Liver (tissue), 9 donors: ENCODE results near the gene ELL2. TPM values are rescaled to one million over a fixed set of nuclear protein-coding genes. Genes with fewer than 3 reads are reported as not detected.

Experiments used
- DNase-seq: peaks from one replicate; pipeline ENCODE4 v3.0.0-alpha.2; 2017; ENCODE audit warnings: low spot score
- H3K27ac ChIP-seq, 2 donors: one replicate each; pipeline ENCODE4 v1.7.0; 2013; ENCODE audit warnings: inconsistent platforms in 2 of 2, low read length in 2 of 2, control low read depth in 1 of 2, low read depth in 1 of 2, mild to moderate bottlenecking in 1 of 2
- H3K27me3 ChIP-seq, 4 donors: one replicate each; pipeline versions ENCODE4 v1.6.1 to v1.7.0; 2013; ENCODE audit warnings: low read length in 3 of 4, inconsistent platforms in 1 of 4, mild to moderate bottlenecking in 1 of 4, moderate library complexity in 1 of 4; ENCODE audit not compliant: control insufficient read depth in 4 of 4, insufficient read depth in 4 of 4
- H3K36me3 ChIP-seq, 4 donors: one replicate each; pipeline versions ENCODE4 v1.6.1 to v1.7.0; 2013; ENCODE audit warnings: low read length in 3 of 4, mild to moderate bottlenecking in 3 of 4, low read depth in 1 of 4, moderate library complexity in 1 of 4; ENCODE audit not compliant: control insufficient read depth in 4 of 4, insufficient read depth in 3 of 4
- H3K4me1 ChIP-seq, 4 donors: one replicate each; pipeline versions ENCODE4 v1.6.1 to v1.7.0; 2013; ENCODE audit warnings: low read length in 3 of 4, mild to moderate bottlenecking in 3 of 4, moderate library complexity in 1 of 4; ENCODE audit not compliant: control insufficient read depth in 4 of 4, insufficient read depth in 4 of 4
- H3K4me3 ChIP-seq, 3 donors: one replicate each; pipeline versions ENCODE4 v1.6.1 to v1.7.0; 2013; ENCODE audit warnings: low read length in 3 of 3, control low read depth in 1 of 3, low read depth in 1 of 3, mild to moderate bottlenecking in 1 of 3
- H3K9ac ChIP-seq, 2 donors: one replicate each; pipeline ENCODE4 v1.7.0; 2013; ENCODE audit warnings: low read length in 2 of 2, mild to moderate bottlenecking in 2 of 2, moderate library complexity in 2 of 2, control low read depth in 1 of 2, low read depth in 1 of 2
- H3K9me3 ChIP-seq, 4 donors: one replicate each; pipeline versions ENCODE4 v1.6.1 to v1.7.0; 2013; ENCODE audit warnings: low read length in 3 of 4; ENCODE audit not compliant: control insufficient read depth in 4 of 4
- EGR1 ChIP-seq, 2 donors: IDR thresholded peaks; 2 replicates each; pipeline ENCODE4 v1.6.1; 2016 to 2018; ENCODE audit warnings: antibody characterized with exemption in 2 of 2, low read depth in 2 of 2
- FOXA1 ChIP-seq: IDR thresholded peaks from 2 replicates; pipeline ENCODE4 v1.6.1; 2016; ENCODE audit warnings: antibody characterized with exemption
- FOXA2 ChIP-seq: IDR thresholded peaks from 2 replicates; pipeline ENCODE4 v1.6.1; 2016; ENCODE audit warnings: antibody characterized with exemption
- GABPA ChIP-seq, 2 donors: IDR thresholded peaks in 1 of 2; conservative IDR thresholded peaks in 1 of 2; 2 replicates each; pipeline ENCODE4 v1.6.1; 2016; ENCODE audit warnings: antibody characterized with exemption in 2 of 2, mild to moderate bottlenecking in 1 of 2, moderate library complexity in 1 of 2
- HNF4A ChIP-seq, 2 donors: conservative IDR thresholded peaks; 2 replicates each; pipeline ENCODE4 v1.6.1; 2016; ENCODE audit warnings: antibody characterized with exemption in 2 of 2, mild to moderate bottlenecking in 2 of 2
- HNF4G ChIP-seq: IDR thresholded peaks from 2 replicates; pipeline ENCODE4 v1.6.1; 2016; ENCODE audit warnings: antibody characterized with exemption
- JUND ChIP-seq, 2 donors: IDR thresholded peaks; 2 replicates each; pipeline ENCODE4 v1.6.1; 2016; ENCODE audit warnings: antibody characterized with exemption in 2 of 2
- RAD21 ChIP-seq, 2 donors: IDR thresholded peaks; 2 replicates each; pipeline ENCODE4 v1.6.1; 2016; ENCODE audit warnings: antibody characterized with exemption in 2 of 2, mild to moderate bottlenecking in 2 of 2
- REST ChIP-seq: IDR thresholded peaks from 2 replicates; pipeline ENCODE4 v1.6.1; 2016; ENCODE audit warnings: antibody characterized with exemption, mild to moderate bottlenecking
- RXRA ChIP-seq, 2 donors: IDR thresholded peaks; 2 replicates each; pipeline ENCODE4 v1.6.1; 2017 to 2018; ENCODE audit warnings: antibody characterized with exemption in 2 of 2, mild to moderate bottlenecking in 1 of 2
- SP1 ChIP-seq: IDR thresholded peaks from 2 replicates; pipeline ENCODE4 v1.6.1; 2018; ENCODE audit warnings: antibody characterized with exemption, mild to moderate bottlenecking
- TAF1 ChIP-seq: conservative IDR thresholded peaks from 2 replicates; pipeline ENCODE4 v1.6.1; 2016; ENCODE audit warnings: antibody characterized with exemption, mild to moderate bottlenecking
- YY1 ChIP-seq: IDR thresholded peaks from 2 replicates; pipeline ENCODE4 v1.6.1; 2016; ENCODE audit warnings: antibody characterized with exemption, mild to moderate bottlenecking
- WGBS: extraction: QIAGEN DNeasy Blood & Tissue Kit; methylation state at CpG from one replicate; pipeline ENCODE4 v1.1.7; 2013; 5-methylcytosine and 5-hydroxymethylcytosine counted together
- polyA plus RNA-seq, 2 donors: library from polyadenylated mRNA; stranded (reverse) in 1 of 2; unstranded in 1 of 2; fragments of 200-250 nt in 1 of 2; fragments of >200 nt in 1 of 2; fragmentation: Nextera tagmentation in 1 of 2; extraction: Ambion mirVana in 1 of 2; gene quantifications; one replicate each; pipeline versions ENCODE4 v1.2.1 to v1.2.3, GENCODE V29; 2013 to 2015
- total RNA-seq, 2 donors: library from RNA; depleted of rRNA; stranded (reverse); fragments of >200 nt; gene quantifications; one replicate each; pipeline ENCODE4 v1.2.3, GENCODE V29; 2014
- TF ChIP-seq, protein P1 (sequence below): fragments of 150-350 bp; IDR thresholded peaks from 2 replicates; pipeline ENCODE4 v1.5.1; 2017; ENCODE audit warnings: improper control_type of control experiment, low read depth, low read length; ENCODE audit not compliant: missing input control
- donor health status: healthy.
- donor health status: healthy.
- donor health status: healthy.
- donor health status: healthy.
- donor health status: healthy.

The ELL2 gene
- total and polyA plus RNA-seq, 4 donors: 21.0 to 64.5 (median 45.9) TPM

GRCh38 chr5:95848701-95849100 lies 113.0 kb downstream of the ELL2 start:
- Histone ChIP-seq H3K36me3 (no peaks in the 10 kb centered on the region), H3K9ac (peak overlapping the region in 1 of 2 donors; percentile 13), H3K9me3 (no peaks in the 10 kb centered on the region), H3K27me3 (no peaks in the 10 kb centered on the region), H3K27ac (peak overlapping the region in 1 of 2 donors; percentile 15), H3K4me3 (no peak overlapping the region), H3K4me1 (peaks cover 0 to 41% (median 22%) of the 10 kb centered on the region in 4 donors)
- no peak for DNase-seq
- 77% methylated on average over 3 of the region's 3 CpGs for WGBS
- TF ChIP-seq RAD21 (IDR thresholded peaks at IDR 0.05): no peak
- TF ChIP-seq JUND (IDR thresholded peaks at IDR 0.05): no peak

DNA sequence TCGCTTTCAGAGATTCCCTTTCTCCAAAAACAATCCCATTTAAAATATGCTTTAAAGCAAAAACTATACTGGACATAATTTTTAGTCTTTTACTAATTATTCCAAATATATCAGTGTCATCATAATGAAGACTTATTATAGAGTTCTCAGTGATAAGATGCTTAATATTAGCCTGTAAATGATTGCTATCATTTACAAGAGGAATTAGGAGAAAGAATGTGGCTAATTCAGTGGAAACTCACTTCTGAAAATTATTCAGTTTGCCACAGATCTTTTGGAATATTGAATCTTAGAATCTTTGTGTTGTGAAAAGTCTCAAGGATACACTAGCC lies 114.4 kb downstream of the ELL2 start:
- Histone ChIP-seq H3K9ac (no peak overlapping the region), H3K27ac (no peak overlapping the region), H3K4me1 (peaks cover 7 to 47% (median 33%) of the 10 kb centered on the region in 4 donors), H3K9me3 (no peaks in the 10 kb centered on the region), H3K4me3 (no peak overlapping the region), H3K27me3 (no peaks in the 10 kb centered on the region), H3K36me3 (no peaks in the 10 kb centered on the region)
- no peak for DNase-seq
- TF ChIP-seq RAD21 (IDR thresholded peaks at IDR 0.05) (peak in 1 of 2 donors; percentile 2), YY1 (no peak), JUND (IDR thresholded peaks at IDR 0.05) (no peak), RXRA (IDR thresholded peaks at IDR 0.05) (no peak)
- WGBS: 6% methylated on average over 1 of the region's 1 CpG

DNA sequence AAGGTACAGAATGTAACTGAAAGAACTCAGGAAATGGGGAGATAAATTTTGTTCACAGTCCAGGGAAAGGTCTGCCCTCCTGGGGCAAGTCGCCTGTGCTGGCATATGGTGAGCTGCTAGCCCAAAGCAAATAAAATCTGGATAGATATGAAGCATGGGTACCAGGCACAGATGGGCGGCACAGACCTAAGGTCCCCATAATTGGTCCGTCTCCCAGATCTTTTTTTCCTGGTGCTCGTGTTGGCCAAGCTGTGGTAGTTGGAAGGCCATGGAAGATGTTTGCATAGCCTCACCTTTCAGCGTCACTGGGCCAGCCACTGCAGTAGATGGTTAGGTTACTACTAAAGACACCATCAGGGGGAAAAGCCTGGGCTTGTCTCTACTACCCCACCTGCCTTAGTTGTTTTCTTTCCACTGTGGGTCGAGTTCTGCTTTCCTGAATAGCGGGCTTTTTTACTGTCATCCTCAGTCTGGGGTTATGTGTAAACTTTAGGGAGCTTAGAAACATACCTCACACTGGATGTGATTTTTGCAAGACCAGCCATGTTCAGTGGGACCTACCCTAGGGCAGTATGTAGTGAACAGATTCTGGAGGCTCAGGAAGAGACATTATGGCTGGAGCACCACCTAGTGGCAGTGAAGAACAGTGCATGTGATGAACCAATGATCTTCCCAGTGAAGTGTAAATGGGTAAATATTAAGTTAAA lies 114.9 kb downstream of the ELL2 start:
- Histone ChIP-seq H3K27me3 (no peaks in the 10 kb centered on the region), H3K4me1 (peaks cover 7 to 53% (median 34%) of the 10 kb centered on the region in 4 donors), H3K9ac (no peak overlapping the region), H3K4me3 (peak overlapping the region; percentile 29 to 44 (median 37)), H3K27ac (peak overlapping the region; percentile 4 to 87), H3K36me3 (no peaks in the 10 kb centered on the region), H3K9me3 (no peaks in the 10 kb centered on the region)
- TF ChIP-seq HNF4A (conservative IDR thresholded peaks at IDR 0.05) (peak in 1 of 2 donors; percentile 45), YY1 (peak; percentile 63), GABPA (IDR thresholded peaks at IDR 0.05 in 1 of 2, conservative IDR thresholded peaks at IDR 0.05 in 1 of 2) (no peak), TAF1 (peak; percentile 17), RAD21 (IDR thresholded peaks at IDR 0.05) (peak; percentile 98 to 99)
- TF ChIP-seq, protein P1, sequence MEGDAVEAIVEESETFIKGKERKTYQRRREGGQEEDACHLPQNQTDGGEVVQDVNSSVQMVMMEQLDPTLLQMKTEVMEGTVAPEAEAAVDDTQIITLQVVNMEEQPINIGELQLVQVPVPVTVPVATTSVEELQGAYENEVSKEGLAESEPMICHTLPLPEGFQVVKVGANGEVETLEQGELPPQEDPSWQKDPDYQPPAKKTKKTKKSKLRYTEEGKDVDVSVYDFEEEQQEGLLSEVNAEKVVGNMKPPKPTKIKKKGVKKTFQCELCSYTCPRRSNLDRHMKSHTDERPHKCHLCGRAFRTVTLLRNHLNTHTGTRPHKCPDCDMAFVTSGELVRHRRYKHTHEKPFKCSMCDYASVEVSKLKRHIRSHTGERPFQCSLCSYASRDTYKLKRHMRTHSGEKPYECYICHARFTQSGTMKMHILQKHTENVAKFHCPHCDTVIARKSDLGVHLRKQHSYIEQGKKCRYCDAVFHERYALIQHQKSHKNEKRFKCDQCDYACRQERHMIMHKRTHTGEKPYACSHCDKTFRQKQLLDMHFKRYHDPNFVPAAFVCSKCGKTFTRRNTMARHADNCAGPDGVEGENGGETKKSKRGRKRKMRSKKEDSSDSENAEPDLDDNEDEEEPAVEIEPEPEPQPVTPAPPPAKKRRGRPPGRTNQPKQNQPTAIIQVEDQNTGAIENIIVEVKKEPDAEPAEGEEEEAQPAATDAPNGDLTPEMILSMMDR: peak; percentile 96
- WGBS: 54% methylated on average over 7 of the region's 7 CpGs
- peak; percentile 73 for DNase-seq

DNA sequence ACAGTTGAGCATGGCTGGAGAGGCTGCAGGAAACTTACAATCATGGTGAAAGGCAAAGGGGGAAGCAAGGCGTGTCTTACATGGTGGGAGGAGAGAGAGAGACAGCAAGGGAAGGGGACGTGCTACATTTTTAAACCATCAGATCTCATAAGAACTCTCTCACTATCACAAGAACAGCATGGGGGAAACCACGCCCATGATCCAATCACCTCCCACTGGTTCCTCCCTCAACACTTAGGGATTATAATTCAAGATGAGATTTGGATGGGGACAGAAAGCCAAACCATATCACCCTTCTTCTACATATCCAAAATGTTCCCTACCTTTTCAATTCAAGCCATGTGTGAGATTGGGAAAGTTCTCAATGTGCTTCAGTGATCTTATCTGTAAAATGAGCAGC lies 116.3 kb downstream of the ELL2 start:
- H3K4me1 ChIP-seq: peaks cover 7 to 44% (median 29%) of the 10 kb centered on the region in 4 donors
- DNase-seq: peak; percentile 13
- no peak overlapping the region for H3K9ac ChIP-seq
- H3K27ac ChIP-seq: peak overlapping the region in 1 of 2 donors; percentile 87
- no peaks in the 10 kb centered on the region for H3K9me3 ChIP-seq
- no peaks in the 10 kb centered on the region for H3K27me3 ChIP-seq
- H3K36me3 ChIP-seq: no peaks in the 10 kb centered on the region
- H3K4me3 ChIP-seq: peak overlapping the region; percentile 27 to 56 (median 42)
- WGBS: 77% methylated on average over 3 of the region's 3 CpGs
- TF ChIP-seq TAF1 (no peak), GABPA (IDR thresholded peaks at IDR 0.05 in 1 of 2, conservative IDR thresholded peaks at IDR 0.05 in 1 of 2) (no peak), FOXA1 (no peak), JUND (IDR thresholded peaks at IDR 0.05) (no peak), EGR1 (IDR thresholded peaks at IDR 0.05; ENCODE audit: low read depth in 2 of 2) (no peak), RAD21 (IDR thresholded peaks at IDR 0.05) (no peak), SP1 (no peak), HNF4A (conservative IDR thresholded peaks at IDR 0.05) (peak in 1 of 2 donors; percentile 9), REST (peak; percentile 13), FOXA2 (no peak), HNF4G (no peak)
- TF ChIP-seq, protein P1: no peak
